HG03159 (cell line): ENCODE results near the gene GLB1L3.
"Not testable (repeated sequence)": the region's sequence is repeated elsewhere in the genome, so short reads cannot be mapped to it uniquely, and the experiment has no call there.

Experiments
- ATAC-seq: cut with Tn5 transposase; IDR thresholded peaks from one replicate; pipeline ENCODE4 v1.9.1; 2021; ENCODE audit warnings: mild to moderate bottlenecking, moderate library complexity; ENCODE audit not compliant: unreplicated experiment

Gene GLB1L3

DNA sequence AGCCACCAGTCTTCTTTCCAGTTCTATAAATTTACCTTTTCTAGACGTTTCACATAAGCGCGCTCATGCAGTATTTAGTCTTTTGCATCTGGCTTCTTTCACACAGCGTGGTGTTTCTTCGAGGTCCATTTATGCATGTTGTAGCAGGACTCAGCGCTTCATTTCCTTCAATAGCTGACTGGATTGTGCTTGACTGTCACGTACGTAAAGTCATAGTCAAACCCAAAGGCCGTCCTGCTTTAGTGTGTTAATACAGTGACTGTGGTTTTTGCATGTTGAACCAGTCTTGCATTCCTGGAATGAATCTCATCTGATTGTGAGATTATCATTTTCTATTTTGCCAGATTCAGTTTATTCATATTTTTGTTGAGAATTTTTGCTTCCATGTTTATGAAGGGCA, 18.5 kb downstream of the GLB1L3 start:
- ATAC-seq = no peak

DNA sequence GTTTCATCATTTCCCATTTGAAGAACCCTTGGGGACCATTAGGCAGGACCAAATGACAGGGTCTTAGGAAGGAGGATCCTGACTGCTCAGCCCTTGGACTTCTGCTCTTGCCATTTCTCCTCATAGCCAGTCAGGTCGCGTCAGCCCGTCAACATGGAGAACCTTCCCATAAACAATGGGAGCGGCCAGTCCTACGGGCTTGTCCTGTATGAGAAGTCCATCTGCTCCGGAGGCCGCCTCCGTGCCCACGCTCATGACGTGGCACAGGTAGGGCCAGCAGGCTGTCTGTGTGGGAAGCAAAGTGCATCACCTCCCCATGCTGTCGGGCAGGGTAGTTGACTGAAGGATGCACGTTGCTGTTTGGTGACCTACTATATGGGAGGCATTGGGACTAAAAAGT, 36.0 kb downstream of the GLB1L3 start:
- no peak for ATAC-seq

DNA sequence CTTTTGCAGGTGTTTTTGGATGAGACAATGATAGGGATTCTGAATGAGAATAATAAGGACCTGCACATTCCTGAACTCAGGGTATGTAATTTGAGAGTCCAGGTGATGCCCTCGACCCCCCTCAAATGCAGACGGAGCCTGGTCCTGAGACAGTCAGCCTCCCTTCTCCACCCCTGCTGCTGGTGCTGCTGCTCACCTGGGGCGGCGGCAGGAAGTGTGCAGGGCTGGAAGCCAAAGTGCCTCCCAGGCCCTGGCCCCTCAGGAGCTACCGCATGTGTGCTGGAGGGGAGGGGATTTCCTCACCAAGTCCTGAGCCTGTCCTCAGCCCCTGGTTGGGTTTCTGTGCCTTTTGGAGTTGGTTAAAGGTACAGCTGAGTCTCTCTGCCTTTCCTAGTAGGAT, 36.6 kb downstream of the GLB1L3 start:
- ATAC-seq = no peak

DNA sequence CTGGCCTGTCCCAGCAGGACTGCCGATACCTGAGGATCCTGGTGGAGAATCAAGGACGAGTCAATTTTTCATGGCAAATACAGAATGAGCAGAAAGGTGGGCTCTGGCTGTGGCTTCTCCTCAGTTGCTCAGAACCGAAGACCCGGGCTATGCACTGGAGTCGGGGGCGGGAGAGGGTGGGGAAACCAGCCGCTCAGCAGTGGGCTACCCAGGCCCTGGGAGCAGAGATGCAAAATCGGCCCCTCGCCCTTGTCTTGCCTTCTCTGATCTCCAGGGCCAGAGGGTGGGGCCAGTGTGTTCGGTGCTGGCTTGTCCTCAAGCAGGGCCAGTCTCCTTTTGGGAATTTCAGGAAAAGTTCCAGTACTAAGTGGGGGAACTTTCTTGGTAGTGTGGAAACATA, 37.2 kb downstream of the GLB1L3 start:
- no peak for ATAC-seq

DNA sequence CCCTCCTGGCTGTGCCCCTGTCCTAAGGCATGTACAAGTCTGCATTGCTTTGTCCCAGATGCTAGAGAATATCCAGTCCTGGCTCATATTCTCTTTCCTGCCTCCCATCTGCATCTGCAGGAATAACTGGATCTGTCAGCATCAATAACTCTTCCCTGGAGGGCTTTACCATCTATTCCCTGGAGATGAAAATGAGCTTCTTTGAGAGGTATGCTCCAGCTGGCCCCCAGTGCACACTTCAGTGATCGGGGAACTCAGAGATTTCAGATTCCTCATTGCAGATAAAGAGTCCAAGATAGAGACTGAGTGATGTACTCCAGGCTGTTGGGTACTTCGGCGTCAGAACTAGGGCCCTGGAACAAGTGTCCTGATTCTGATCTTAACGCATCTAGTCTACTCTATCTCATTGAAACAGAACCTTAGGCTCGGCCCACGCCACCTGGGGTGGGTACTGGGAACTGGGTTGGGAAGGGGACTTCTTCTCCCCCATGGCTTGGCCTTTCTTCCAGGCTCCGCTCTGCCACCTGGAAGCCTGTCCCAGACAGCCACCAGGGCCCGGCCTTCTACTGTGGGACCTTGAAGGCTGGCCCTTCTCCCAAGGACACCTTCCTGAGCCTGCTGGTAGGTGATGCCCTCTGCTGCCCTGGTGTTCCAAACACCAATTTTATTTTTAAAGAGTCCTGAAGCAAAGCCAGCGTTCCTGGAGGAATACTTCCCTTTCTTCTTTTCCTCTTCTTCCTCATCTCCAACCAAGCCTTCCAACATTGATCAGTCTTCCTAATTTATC, 37.8 kb downstream of the GLB1L3 start:
- ATAC-seq = no peak

DNA sequence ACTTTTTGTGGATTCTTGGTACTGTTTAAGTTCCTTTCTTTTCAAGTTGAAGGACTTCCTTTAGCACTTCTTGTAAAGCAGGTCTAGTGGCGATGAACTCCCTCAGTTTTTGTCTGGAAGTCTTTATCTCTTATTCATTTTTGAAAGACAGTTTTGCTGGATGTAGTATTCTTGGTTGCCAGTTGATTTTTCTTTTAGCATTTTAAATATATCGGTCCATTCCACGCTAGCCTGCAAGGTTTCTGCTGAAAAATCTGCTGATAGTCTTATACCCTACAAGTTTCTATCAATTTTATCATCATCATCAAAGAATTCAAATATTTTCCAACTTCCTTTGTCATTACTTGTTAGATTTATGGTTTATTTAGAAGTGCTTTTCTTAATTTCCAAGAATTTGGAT, 40.9 kb downstream of the GLB1L3 start:
- no peak for ATAC-seq

DNA sequence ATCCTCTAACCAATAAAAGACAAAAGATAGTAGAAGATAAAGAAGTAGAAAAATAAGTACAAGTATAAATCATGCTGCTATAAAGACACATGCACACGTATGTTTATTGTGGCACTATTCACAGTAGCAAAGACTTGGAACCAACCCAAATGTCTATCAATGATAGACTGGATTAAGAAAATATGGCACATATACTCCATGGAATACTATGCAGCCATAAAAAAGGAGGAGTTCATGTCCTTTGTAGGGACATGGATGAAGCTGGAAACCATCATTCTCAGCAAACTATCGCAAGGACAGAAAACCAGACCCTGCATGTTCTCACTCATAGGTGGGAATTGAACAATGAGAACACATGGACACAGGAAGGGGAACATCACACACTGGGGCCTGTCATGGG, 45.2 kb downstream of the GLB1L3 start:
- not testable (repeated sequence) for ATAC-seq

DNA sequence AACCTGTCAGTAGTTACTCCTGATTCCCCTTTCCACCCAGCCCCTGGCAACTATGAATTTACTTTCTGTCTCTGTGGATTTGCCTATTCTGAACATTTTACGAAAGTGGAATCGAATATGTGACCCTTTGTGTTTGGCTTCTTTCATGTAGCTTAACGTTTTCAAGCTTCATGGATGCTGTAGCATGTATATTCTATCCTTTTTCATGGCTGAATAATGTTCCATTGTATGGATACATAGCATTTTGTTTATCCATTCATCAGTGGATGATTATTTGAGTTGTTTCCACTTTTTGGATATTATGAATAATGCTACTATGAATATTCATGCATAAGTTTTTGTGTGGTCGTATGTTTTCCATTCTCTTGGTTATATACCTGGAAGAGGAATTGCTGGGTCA, 46.4 kb downstream of the GLB1L3 start:
- ATAC-seq = no peak

DNA sequence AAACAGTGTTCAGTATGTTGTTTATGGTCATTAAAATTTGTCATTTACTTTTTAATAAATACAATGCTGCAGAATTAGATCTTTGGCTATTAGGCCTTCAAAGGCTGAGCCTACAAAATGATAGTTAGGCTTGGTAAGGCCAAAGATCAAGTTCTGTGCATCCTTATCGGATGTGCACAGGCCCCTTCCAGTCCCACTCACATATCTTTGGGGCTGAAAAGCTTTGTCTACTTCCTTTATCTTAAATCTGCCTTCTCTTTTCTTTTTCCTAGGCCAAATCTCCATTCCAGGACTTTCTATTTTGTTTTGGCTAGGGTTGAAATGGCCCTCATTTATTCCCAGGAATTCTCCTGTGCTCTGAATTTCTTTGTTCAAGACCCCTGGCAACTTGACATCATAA, 52.3 kb downstream of the GLB1L3 start:
- ATAC-seq = no peak

DNA sequence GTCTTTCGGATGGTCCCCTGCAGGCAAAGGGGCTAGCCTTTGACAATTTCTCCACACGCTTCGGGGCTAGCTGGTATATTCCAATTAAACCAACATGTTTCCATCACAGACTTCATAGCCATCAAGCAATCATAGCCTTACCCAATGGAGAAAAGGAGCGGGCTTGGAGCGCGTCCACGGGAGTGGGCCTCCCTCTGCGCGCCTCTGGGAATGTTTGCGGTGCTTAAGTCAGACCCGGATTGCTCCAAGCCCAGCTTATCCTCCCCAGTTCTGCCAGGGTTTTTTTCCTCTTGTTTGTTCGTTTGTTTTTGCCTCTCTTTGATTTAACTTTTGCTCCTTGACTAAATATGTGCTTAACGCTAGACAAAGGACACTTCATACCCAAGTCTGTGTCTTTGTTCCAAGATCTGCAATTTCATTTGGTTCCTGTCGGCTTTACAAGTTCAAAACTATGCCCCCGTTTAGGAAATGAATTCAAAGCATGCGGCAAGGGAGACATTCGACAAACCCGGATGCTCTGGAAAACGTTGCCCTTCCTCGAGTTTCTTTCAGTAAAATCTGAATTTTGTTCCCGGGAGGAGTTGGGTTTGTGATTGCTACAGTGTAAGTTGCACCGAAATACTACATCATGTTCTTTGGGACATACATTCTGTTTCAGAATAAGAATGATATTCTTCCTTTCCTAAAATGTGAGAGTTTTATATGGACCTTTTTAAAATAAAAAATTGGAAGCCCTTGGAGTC, 54.6 kb downstream of the GLB1L3 start:
- ATAC-seq = no peak

DNA sequence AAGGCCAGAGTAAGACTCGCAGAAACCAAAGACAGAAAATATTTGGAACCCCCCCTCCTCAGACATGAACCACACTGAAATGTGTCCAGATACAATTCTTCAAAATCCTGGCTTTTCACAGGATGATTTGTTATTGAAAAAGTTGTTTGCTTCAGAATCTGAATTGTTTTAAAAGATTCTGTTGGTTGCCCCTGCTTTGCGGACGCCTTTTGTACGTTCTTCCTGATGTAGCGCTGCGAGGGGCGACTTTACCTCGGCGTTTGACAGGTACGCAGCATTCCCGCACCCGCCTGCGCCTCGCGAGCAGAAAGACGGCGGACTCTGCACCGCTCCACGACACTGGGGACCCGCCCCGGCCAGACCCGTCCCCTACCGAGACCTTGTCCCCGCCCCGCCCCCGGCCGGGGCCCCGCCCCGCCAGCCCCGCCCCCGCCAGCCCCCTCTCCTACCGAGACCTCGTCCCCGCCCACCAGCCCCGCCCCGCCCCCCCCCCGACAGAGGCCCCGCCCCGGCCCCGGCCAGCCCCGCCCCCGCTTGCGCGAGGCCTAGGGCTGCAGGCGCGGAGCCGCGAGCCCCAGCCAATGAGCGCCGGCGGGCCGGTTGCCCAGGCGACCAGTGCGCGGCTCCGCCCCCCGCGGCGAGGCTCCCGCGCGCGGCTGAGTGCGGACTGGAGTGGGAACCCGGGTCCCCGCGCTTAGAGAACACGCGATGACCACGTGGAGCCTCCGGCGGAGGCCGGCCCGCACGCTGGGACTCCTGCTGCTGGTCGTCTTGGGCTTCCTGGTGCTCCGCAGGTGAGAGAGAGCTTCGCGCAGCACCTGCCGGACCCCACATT, 55.4 kb downstream of the GLB1L3 start, which contains the start of gene GLB1L2:
Gene GLB1L2 (plus strand): TSS at position 635 of the 835 bp plus-strand sequence. CDS start 74 bp downstream, at position 709.
- ATAC-seq = peak; percentile 84

DNA sequence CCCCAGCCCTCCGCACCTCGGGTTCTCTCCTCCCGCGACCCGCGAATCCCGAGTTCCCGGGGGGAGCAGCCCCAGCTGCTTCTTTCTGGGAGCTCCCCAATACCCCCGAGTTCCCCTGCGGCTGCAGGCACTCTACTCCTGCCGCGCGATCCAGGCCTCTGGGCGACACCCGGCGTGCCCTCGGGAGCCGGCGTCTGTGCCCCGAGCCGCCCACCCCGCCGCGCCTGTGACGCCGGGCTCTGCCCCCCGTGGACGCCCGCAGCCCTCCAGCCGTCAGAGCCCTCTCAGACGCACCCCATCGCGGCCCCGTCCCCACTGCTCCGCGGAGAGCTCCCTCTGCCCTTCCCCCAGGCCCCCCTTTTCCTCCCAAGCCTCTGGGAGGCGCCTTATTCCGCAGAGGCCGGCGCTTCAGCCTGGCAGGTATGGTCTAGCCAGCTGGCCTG, 56.0 kb downstream of the GLB1L3 start:
- no peak for ATAC-seq

DNA sequence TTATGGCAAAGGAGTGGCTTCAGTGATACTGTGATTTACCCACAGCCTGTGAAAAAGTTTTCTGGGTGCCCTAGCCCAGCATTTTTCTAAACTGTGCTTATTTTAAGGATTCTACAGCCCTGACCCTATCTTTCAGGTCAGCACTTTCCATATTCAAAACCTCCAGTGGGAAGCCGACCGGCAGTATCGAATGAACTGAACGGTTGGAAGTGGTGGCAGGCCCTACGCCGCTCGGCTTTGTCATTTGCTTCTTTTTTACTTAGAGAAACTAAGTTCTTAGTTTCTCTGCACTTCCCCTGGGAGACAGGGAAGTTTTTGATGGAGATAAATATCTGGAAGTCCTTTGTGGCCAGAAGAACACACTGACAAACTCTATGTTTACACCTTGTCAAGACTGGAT, 56.6 kb downstream of the GLB1L3 start:
- no peak for ATAC-seq

DNA sequence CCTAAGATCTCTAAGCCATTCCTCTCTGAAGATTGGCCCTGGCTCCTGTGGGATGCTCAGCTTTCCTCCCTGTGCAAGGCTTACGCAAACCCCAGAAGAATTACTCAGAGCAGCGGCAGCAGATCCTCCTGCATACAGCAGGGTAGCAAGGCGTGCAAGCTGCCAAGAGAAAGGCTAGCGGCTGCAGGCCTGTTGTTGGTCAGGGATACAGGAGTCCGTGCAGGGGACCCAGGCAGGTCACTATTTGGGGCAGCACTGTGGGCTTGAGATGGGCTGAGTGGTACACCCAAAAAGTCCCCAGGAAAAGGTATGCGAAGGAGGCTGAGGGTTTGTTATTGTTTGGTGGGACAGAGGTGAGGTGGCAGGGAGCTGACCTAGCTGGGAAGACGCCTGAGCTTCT, 57.1 kb downstream of the GLB1L3 start:
- no peak for ATAC-seq

DNA sequence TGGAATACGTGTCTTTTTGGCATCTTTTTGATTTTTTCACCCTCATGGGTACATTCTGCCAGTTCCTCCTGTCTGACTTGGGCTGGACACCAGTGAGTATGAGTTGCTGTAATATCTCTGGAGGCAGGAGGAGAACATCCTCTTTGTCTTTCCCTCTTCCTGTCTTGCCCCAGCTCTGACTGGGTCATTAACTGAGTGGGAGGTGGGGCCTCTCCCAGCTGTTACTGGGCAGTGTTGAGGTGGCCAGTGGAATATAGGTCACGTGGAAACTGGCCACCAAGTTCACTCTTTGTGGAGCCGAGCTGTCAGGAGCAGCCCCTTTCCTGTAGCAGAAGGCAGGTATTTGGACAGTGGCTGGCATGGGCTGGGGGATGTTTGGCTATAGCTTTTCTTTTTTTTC, 57.8 kb downstream of the GLB1L3 start:
- no peak for ATAC-seq

DNA sequence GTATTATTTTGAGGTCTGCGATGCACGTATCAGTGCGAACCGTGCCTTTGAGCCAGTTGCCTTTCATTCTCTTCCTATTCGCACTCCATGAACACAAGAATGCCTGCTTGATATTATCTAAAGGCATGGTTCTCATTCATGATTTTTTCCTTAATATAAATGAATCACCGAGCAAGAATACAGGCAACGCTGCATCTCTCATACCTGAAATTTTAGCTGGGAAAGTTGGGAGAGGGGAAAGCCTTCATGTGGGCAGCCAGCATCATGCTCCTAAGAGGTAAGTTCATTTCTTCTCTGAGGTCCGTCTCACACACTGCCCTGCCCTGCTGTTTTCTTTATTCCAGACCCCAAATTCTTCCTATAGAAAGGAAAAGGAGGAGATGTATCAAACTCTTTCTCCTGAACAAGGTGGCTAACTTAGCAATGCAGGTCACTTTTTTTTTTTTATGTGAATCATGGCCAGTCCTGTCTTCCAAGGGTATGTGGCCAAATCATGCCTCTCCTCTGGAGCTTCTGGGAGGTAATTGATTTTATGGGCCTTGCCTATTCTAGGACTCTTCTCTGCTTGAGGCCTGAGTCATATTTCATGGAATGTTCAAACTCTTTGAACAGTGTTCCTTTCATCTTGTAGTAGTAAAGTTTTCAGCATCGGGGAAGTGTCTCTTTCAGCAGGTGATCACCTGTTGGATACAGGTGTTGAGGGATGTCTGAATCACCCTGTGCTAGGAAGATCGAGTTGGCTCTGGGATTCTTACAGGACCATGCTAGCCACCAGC, 58.8 kb downstream of the GLB1L3 start:
- ATAC-seq = no peak

DNA sequence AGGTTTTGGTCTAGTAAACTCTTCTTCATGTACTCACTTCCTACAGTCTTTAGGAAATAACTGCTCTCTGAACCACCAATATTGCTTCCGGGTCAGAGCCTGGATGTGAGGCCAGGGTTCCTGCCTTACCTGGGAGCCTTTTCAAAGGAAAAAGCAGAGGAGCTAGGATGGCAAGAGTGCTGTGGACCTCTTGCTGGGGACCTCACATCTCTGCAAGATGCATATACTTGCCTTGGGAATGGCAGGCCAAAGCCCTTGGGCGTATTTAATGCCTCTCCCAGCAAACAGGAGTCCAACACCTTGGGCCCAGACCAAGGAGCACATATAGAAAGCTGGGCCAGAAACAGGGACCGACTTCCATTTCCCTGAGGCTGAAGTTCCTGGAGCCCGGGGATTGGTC, 60.9 kb downstream of the GLB1L3 start:
- ATAC-seq = no peak

DNA sequence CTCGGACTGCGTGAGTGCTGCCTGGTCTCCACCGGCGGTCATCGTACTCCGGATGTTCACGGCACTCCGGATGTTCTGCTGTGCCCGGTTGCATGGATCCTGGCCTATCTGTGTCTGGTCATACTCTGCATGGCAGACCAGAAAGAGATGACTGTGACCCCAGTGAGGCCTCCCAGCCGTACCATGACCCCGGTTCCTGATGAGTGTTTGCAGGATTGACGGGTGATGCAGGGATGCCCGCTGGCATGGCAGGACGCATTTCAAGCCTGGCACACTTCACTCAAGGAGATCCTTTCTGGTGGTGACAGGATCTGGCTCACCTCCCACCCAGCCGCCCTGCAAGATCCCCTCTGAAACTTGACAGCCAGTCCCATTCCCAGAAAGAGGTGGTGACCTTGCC, 61.9 kb downstream of the GLB1L3 start:
- ATAC-seq = no peak

DNA sequence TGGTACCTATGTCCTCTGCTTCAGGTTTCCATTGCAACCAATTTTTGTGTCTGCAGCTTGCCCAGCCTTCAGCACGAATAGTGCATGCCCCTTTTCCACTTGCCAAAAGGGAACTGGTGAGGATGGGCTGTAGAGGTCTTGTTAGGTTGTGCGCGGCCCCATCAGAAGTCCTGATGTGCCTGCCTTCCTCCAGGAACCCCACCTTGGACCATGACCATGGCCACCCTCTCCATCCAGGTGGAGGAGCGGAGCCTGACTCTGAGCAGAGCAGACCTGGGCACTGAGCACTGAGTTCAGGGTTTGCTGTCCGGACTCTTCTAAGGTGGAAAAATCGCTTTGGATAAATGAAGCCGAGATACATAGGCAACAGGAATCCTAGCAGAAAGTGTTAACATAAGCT, 62.5 kb downstream of the GLB1L3 start:
- no peak for ATAC-seq

DNA sequence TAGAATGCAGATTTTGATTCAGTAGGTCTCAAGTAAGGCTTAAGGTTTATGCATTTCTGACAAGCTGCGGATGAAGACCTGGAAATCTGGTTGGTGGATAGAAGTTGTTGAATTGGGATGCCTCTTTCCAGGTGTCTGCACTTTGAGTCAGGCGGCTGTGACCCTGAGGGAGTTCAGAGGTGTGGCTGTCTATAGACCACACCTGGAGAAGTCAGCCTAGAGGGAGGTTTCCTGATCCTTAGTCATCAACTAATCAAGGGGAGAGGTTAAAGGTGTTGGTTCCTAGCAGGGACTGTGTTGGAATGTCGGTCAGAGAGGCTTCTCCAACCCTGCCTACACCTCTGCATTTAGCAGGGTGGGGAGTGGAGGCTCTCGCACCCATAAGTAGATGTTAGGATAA, 63.6 kb downstream of the GLB1L3 start:
- ATAC-seq = no peak
